WTC11 (cell line): ENCODE measurements around the gene CEACAM3. TPM values are rescaled to one million over a fixed set of nuclear protein-coding genes. Genes with fewer than 3 reads are reported as not detected.

Experiments used
- ATAC-seq: fragments of 200-7000 bp; cut with Tn5 transposase; 2 replicates; pipeline ENCODE4 v1.10.0; 2021; ENCODE audit warnings: mild to moderate bottlenecking, moderate library complexity
- CTCF ChIA-PET: fragments of 300-600 bp; sonication (Branson Sonifier 250); formaldehyde crosslinking; loops from one replicate; lab custom pipeline; 2021; ENCODE audit warnings: antibody characterized with exemption; lab: Charles Lee
- POLR2A ChIA-PET: fragments of 350-600 bp; sonication (Branson Sonifier 250); formaldehyde crosslinking; loops from one replicate; lab custom pipeline; 2021; ENCODE audit warnings: antibody characterized with exemption; lab: Charles Lee
- DNase-seq: peaks from one replicate; pipeline ENCODE4 v3.0.0; 2021; ENCODE audit warnings: low spot score
- H3K27ac Mint-ChIP-seq: 2 replicates; pipeline ENCODE4 v1.8.0; 2021; ENCODE audit warnings: mixed read lengths
- H3K27me3 Mint-ChIP-seq: 2 replicates; pipeline ENCODE4 v1.8.0; 2021; ENCODE audit warnings: low read depth, mild to moderate bottlenecking, moderate library complexity, mixed read lengths
- H3K36me3 Mint-ChIP-seq: 2 replicates; pipeline ENCODE4 v1.8.0; 2021; ENCODE audit warnings: mixed read lengths
- H3K4me1 Mint-ChIP-seq: 2 replicates; pipeline ENCODE4 v1.8.0; 2022; ENCODE audit warnings: mixed read lengths
- H3K4me3 Mint-ChIP-seq: 2 replicates; pipeline ENCODE4 v1.8.0; 2021; ENCODE audit warnings: mild to moderate bottlenecking, moderate library complexity, mixed read lengths
- H3K9me3 Mint-ChIP-seq: 2 replicates; pipeline ENCODE4 v1.8.0; 2021; ENCODE audit warnings: mixed read lengths
- CBFB ChIP-seq: sonication (generic); formaldehyde crosslinking; IDR thresholded peaks from 2 replicates; pipeline ENCODE4 v1.8.1; 2022; ENCODE audit warnings: mild to moderate bottlenecking, low read depth, missing genetic modification reagents
- EMX1 ChIP-seq: fragments of 250-450 bp; sonication (Bioruptor Pico); IDR thresholded peaks from 2 replicates; pipeline ENCODE4 v1.8.0; 2021; ENCODE audit warnings: mild to moderate bottlenecking
- GTF2I ChIP-seq: fragments of 250-450 bp; sonication (Bioruptor Pico); conservative IDR thresholded peaks from 2 replicates; pipeline ENCODE4 v1.4.0; 2021; ENCODE audit warnings: mild to moderate bottlenecking
- IRF2 ChIP-seq: sonication (generic); formaldehyde crosslinking; IDR thresholded peaks from 2 replicates; pipeline ENCODE4 v1.8.0; 2022; ENCODE audit warnings: low read depth, missing genetic modification reagents, borderline replicate concordance
- SMAD4 ChIP-seq: sonication (generic); formaldehyde crosslinking; IDR thresholded peaks from 2 replicates; pipeline ENCODE4 v1.8.0; 2022; ENCODE audit warnings: mild to moderate bottlenecking, missing genetic modification reagents
- ZNF121 ChIP-seq: sonication (generic); formaldehyde crosslinking; IDR thresholded peaks from 2 replicates; pipeline ENCODE4 v1.8.0; 2023; ENCODE audit warnings: missing genetic modification reagents
- total RNA-seq: library from RNA; stranded (reverse); gene quantifications from 3 replicates; pipeline ENCODE4 v1.2.3, GENCODE V29; 2021
- TF ChIP-seq, protein P1 (sequence below): sonication (generic); formaldehyde crosslinking; conservative IDR thresholded peaks from 2 replicates; pipeline ENCODE4 v1.8.1; 2023; ENCODE audit warnings: mild to moderate bottlenecking, low read depth, missing genetic modification reagents, moderate library complexity
- TF ChIP-seq, protein P2 (sequence below): fragments of 200-600 bp; IDR thresholded peaks from 2 replicates; pipeline ENCODE4 v1.8.0; 2022; ENCODE audit warnings: antibody characterized with exemption
- TF ChIP-seq, protein P3 (sequence below): sonication (generic); formaldehyde crosslinking; IDR thresholded peaks from 2 replicates; pipeline ENCODE4 v1.8.0; 2022; ENCODE audit warnings: mild to moderate bottlenecking, missing genetic modification reagents
- TF ChIP-seq, protein P4 (sequence below): sonication (generic); formaldehyde crosslinking; IDR thresholded peaks from 2 replicates; pipeline ENCODE4 v1.8.0; 2022; ENCODE audit warnings: mild to moderate bottlenecking, missing genetic modification reagents
- TF ChIP-seq, protein P5 (sequence below): fragments of 250-450 bp; sonication (Bioruptor Pico); IDR thresholded peaks from 2 replicates; pipeline ENCODE4 v2.1.2; 2022; ENCODE audit warnings: mild to moderate bottlenecking, moderate library complexity
- TF ChIP-seq, protein P6 (sequence below): fragments of 250-450 bp; sonication (Bioruptor Pico); IDR thresholded peaks from 2 replicates; pipeline ENCODE4 v1.9.0; 2021; ENCODE audit warnings: mild to moderate bottlenecking, borderline replicate concordance
- TF ChIP-seq, protein P7 (sequence below): sonication (generic); formaldehyde crosslinking; IDR thresholded peaks from 2 replicates; pipeline ENCODE4 v1.8.1; 2022; ENCODE audit warnings: mild to moderate bottlenecking, moderate library complexity, missing genetic modification reagents

Gene CEACAM3
- total RNA-seq, 1 experiment from 2014 or later, result not detected

DNA sequence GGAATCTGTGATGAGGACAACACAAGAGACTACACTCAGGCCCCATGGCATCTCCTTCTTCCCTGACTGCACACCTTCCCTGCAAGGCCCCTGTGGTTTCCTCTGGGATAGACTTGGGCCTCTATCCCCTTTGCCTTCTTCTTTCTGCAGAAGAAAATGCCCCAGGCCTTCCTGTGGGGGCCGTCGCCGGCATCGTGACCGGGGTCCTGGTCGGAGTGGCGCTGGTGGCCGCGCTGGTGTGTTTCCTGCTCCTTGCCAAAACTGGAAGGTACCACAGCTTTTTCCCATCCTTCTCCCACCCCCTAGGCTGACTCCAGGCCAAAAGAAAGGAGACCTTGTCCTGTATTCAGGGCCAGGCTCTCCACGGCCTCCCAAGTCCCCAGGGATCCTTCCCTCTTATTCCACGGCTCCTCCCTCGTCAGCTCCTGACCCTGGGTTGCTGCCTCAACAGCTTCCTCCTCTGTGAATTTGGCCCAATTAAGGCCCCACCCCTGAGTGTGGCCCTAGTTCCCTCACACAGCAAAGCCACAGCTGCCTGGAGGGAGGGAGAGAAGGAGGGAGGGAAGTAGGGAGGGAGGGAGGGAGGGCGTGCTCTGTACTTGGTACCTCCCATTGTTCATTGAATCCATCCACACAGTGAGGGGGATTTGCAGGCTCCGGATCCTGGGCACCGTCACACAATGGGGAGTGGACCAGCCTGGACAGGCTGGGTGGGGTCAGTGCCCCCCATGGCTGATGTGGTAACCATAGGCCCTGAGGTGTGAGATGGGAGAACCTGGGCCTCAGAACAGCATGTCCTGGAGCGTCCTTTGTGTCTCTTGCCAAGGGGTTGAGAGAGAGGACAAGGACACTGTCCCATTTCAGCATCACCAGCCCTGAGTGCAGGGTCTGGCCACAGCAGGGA is 12.5 kb downstream of the CEACAM3 start (continued):
- TF ChIP-seq, protein P1, sequence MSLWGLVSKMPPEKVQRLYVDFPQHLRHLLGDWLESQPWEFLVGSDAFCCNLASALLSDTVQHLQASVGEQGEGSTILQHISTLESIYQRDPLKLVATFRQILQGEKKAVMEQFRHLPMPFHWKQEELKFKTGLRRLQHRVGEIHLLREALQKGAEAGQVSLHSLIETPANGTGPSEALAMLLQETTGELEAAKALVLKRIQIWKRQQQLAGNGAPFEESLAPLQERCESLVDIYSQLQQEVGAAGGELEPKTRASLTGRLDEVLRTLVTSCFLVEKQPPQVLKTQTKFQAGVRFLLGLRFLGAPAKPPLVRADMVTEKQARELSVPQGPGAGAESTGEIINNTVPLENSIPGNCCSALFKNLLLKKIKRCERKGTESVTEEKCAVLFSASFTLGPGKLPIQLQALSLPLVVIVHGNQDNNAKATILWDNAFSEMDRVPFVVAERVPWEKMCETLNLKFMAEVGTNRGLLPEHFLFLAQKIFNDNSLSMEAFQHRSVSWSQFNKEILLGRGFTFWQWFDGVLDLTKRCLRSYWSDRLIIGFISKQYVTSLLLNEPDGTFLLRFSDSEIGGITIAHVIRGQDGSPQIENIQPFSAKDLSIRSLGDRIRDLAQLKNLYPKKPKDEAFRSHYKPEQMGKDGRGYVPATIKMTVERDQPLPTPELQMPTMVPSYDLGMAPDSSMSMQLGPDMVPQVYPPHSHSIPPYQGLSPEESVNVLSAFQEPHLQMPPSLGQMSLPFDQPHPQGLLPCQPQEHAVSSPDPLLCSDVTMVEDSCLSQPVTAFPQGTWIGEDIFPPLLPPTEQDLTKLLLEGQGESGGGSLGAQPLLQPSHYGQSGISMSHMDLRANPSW (CRISPR knock-in tag), result no peak
- TF ChIP-seq, protein P2, sequence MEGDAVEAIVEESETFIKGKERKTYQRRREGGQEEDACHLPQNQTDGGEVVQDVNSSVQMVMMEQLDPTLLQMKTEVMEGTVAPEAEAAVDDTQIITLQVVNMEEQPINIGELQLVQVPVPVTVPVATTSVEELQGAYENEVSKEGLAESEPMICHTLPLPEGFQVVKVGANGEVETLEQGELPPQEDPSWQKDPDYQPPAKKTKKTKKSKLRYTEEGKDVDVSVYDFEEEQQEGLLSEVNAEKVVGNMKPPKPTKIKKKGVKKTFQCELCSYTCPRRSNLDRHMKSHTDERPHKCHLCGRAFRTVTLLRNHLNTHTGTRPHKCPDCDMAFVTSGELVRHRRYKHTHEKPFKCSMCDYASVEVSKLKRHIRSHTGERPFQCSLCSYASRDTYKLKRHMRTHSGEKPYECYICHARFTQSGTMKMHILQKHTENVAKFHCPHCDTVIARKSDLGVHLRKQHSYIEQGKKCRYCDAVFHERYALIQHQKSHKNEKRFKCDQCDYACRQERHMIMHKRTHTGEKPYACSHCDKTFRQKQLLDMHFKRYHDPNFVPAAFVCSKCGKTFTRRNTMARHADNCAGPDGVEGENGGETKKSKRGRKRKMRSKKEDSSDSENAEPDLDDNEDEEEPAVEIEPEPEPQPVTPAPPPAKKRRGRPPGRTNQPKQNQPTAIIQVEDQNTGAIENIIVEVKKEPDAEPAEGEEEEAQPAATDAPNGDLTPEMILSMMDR, result no peak
- TF ChIP-seq, protein P3, sequence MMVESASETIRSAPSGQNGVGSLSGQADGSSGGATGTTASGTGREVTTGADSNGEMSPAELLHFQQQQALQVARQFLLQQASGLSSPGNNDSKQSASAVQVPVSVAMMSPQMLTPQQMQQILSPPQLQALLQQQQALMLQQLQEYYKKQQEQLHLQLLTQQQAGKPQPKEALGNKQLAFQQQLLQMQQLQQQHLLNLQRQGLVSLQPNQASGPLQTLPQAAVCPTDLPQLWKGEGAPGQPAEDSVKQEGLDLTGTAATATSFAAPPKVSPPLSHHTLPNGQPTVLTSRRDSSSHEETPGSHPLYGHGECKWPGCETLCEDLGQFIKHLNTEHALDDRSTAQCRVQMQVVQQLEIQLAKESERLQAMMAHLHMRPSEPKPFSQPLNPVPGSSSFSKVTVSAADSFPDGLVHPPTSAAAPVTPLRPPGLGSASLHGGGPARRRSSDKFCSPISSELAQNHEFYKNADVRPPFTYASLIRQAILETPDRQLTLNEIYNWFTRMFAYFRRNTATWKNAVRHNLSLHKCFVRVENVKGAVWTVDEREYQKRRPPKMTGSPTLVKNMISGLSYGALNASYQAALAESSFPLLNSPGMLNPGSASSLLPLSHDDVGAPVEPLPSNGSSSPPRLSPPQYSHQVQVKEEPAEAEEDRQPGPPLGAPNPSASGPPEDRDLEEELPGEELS, result no peak
- TF ChIP-seq, protein P4, sequence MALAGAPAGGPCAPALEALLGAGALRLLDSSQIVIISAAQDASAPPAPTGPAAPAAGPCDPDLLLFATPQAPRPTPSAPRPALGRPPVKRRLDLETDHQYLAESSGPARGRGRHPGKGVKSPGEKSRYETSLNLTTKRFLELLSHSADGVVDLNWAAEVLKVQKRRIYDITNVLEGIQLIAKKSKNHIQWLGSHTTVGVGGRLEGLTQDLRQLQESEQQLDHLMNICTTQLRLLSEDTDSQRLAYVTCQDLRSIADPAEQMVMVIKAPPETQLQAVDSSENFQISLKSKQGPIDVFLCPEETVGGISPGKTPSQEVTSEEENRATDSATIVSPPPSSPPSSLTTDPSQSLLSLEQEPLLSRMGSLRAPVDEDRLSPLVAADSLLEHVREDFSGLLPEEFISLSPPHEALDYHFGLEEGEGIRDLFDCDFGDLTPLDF, result no peak
- no peak for TF ChIP-seq SMAD4 (CRISPR knock-in tag)

DNA sequence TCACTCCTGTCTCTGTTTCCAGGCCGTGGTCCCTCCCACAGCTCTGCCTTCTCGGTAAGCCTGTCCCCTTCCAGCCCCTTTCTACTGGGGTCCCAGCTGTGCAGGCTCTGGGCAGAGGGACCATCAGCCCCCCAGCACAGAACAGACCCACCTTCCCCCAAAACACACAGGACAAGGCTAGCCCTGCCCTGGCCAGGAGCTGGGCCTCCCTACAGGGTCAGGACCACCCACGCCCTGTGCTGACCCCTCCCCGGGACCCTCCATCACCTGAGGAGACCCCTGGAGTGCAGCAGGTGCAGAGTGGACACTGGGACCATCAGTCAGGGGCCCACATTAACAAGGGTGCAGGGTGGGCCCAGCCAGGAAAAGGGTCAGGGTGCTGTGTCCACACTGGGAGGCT is 13.9 kb downstream of the CEACAM3 start:
- Mint-ChIP-seq H3K4me1 (no peaks in the 10 kb centered on the region), H3K9me3 (no peaks in the 10 kb centered on the region), H3K4me3 (no peak overlapping the region), H3K27ac (no peak overlapping the region), H3K27me3 (no peaks in the 10 kb centered on the region; the same call in 1 of the 2 replicates), H3K36me3 (no peaks in the 10 kb centered on the region)
- DNase-seq (no peak), ATAC-seq (no peak)
- TF ChIP-seq EMX1 (CRISPR knock-in tag), result no peak
- ChIA-PET CTCF (interaction anchor here (1.2 to 3.5 kb wide), 6 partner anchors 11 to 103 kb away, joined by 3 to 14 read pairs (median 6); no protein-coding TSS in a partner anchor), POLR2A (no interaction called here)

DNA sequence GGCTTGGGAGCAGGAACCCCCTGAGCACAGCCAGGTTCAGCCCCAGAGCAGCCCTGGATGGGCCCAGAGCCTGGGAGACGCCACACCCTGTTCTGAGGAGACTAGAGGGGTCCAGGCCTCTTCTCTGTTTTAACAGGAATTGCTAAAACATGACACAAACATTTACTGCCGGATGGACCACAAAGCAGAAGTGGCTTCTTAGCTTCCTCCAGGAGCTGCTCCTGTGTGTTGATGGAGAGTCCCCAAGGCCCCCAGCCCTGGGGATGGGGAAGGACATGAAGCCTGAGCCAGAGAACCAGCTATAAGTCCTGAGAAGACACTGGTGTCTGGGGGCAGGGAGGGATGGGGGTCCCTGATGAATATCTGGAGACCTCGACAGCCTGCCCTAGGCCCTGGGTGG is 14.6 kb downstream of the CEACAM3 start:
- ChIA-PET POLR2A (no interaction called here), CTCF (interaction anchor here (1.3 to 3.5 kb wide), 5 partner anchors 10 to 57 kb away, joined by 4 to 14 read pairs (median 7); no protein-coding TSS in a partner anchor)
- ATAC-seq (no peak), DNase-seq (no peak)
- no peak overlapping the region for H3K27ac Mint-ChIP-seq
- H3K4me1 Mint-ChIP-seq, result no peaks in the 10 kb centered on the region
- no peaks in the 10 kb centered on the region for H3K36me3 Mint-ChIP-seq
- H3K27me3 Mint-ChIP-seq, result no peaks in the 10 kb centered on the region; the same call in 1 of the 2 replicates
- no peaks in the 10 kb centered on the region for H3K9me3 Mint-ChIP-seq
- no peak overlapping the region for H3K4me3 Mint-ChIP-seq
- TF ChIP-seq IRF2 (CRISPR knock-in tag), result no peak
- no peak for TF ChIP-seq CBFB (CRISPR knock-in tag)
- TF ChIP-seq, protein P5, sequence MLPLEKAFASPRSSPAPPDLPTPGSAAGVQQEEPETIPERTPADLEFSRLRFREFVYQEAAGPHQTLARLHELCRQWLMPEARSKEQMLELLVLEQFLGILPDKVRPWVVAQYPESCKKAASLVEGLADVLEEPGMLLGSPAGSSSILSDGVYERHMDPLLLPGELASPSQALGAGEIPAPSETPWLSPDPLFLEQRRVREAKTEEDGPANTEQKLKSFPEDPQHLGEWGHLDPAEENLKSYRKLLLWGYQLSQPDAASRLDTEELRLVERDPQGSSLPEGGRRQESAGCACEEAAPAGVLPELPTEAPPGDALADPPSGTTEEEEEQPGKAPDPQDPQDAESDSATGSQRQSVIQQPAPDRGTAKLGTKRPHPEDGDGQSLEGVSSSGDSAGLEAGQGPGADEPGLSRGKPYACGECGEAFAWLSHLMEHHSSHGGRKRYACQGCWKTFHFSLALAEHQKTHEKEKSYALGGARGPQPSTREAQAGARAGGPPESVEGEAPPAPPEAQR (CRISPR knock-in tag), result no peak
- TF ChIP-seq, protein P6, sequence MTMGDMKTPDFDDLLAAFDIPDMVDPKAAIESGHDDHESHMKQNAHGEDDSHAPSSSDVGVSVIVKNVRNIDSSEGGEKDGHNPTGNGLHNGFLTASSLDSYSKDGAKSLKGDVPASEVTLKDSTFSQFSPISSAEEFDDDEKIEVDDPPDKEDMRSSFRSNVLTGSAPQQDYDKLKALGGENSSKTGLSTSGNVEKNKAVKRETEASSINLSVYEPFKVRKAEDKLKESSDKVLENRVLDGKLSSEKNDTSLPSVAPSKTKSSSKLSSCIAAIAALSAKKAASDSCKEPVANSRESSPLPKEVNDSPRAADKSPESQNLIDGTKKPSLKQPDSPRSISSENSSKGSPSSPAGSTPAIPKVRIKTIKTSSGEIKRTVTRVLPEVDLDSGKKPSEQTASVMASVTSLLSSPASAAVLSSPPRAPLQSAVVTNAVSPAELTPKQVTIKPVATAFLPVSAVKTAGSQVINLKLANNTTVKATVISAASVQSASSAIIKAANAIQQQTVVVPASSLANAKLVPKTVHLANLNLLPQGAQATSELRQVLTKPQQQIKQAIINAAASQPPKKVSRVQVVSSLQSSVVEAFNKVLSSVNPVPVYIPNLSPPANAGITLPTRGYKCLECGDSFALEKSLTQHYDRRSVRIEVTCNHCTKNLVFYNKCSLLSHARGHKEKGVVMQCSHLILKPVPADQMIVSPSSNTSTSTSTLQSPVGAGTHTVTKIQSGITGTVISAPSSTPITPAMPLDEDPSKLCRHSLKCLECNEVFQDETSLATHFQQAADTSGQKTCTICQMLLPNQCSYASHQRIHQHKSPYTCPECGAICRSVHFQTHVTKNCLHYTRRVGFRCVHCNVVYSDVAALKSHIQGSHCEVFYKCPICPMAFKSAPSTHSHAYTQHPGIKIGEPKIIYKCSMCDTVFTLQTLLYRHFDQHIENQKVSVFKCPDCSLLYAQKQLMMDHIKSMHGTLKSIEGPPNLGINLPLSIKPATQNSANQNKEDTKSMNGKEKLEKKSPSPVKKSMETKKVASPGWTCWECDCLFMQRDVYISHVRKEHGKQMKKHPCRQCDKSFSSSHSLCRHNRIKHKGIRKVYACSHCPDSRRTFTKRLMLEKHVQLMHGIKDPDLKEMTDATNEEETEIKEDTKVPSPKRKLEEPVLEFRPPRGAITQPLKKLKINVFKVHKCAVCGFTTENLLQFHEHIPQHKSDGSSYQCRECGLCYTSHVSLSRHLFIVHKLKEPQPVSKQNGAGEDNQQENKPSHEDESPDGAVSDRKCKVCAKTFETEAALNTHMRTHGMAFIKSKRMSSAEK (CRISPR knock-in tag), result no peak
- TF ChIP-seq, protein P7, sequence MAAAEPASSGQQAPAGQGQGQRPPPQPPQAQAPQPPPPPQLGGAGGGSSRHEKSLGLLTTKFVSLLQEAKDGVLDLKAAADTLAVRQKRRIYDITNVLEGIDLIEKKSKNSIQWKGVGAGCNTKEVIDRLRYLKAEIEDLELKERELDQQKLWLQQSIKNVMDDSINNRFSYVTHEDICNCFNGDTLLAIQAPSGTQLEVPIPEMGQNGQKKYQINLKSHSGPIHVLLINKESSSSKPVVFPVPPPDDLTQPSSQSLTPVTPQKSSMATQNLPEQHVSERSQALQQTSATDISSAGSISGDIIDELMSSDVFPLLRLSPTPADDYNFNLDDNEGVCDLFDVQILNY (CRISPR knock-in tag), result no peak
- TF ChIP-seq GTF2I (CRISPR knock-in tag), result no peak
- no peak for TF ChIP-seq ZNF121
